Fibroblast of skin of left biceps (primary cell): Measurements from ENCODE around the gene FXYD2.

Experiments
- DNase-seq, 2 experiments: peaks; one replicate each; pipeline ENCODE4 v3.0.0-alpha.2; 2013; ENCODE audit warnings: low read depth in 2 of 2

The FXYD2 gene

DNA sequence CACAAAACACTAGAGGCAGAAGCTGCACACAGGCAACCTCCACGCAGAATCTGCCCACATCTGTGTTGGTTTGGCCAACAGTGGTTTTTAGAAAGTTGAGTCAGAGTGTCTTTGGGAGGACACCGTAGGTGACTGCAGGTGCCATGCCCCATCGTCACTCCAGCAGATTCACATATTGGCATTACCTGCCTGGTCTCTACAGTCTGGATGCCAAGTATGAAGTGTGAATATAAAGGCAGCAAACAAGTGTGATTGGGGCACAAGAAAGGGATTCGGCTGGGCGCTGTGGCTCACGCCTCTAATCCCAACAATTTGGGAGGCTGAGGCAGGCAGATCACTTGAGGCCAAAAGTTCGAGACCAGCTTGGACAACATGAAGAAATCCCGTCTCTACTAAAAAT is 11.0 kb upstream of the FXYD2 start:
- DNase-seq = no peak

DNA sequence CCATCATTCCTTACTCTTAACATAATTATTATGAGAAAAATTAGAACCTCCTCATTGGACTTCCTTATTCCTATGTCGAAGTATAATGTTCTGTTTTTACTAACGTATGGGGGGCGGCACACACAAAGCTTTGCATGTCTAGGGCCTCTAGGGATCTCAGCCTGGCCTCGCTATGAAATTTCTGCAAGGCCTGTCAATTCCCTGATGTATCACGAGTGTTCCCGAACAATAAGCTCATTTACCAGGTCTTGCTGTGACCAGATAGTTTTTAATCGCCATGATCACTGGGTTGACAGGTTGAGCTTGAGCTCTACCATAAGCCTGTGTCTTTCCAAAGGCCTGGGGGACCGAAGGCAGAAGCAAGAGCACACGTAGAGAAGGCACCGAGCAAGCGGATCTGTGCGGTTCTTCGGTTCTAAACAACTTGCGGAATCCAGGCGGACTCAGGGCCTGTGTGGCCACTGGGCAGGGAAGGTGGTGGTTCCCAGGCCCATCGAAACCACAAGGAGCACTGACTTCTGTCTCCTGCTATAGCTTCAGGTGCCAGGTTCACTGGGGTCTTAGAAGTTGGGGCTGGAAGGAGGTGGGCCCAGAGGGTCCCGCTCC is 10.4 kb upstream of the FXYD2 start:
- DNase-seq = no peak

DNA sequence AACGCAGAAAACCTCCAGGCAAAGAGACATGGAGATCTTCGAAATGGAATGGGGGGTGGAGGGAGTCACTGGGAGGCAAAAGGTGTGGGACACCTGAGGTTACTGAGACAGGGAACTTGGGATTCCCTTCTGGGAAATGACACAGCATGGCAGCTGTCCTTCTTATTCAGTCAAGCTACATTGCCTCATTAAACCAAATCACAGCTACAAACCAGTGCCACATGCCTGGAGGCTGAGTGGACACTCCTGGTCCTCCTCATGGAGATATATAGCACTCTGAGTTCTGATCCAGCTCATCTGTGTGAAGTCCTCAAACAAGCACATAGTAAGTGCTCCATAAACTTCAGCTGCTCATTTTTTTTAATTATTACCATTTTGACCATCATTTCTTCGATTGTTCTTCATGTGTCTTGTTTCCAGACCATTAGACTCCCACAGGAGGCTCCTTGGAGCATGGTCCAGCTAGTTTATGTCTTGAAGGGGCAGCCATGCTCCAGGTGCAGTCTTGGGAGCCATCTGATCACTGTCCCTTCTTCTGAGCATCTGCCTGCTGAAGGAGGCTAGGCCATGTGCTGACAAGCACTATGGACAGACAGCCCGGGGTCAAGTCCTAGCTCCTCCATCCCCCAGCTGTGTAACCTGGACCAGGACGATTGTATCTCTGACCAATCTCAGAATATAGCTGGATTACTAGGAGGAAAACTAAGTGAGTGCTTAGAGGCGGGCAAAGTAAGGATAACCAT is 9.7 kb upstream of the FXYD2 start:
- no peak for DNase-seq

DNA sequence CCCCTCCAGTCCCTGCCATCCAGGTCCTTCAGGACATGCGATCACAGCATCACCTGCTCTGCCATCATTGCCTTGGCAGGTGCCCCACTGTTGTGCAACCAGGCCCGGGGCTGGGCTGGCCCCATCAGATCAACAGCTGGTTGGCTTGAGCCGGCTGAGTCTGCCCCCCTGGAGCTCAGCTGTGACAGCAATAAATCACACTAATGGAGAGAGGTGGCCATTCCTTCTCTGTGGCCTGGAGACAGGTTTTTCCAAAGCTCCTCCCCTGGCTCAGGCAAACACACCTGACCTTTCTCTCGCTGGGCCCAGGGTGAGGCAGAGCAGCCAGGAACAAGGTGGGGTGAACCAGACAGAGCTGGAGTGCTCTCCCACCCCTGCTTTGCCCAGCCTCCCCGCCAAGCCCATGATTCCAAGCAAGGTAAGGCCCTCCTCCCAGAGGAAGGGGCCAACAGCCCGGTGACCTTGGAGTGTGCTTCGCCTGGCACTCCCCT is 8.9 kb upstream of the FXYD2 start:
- no peak for DNase-seq

DNA sequence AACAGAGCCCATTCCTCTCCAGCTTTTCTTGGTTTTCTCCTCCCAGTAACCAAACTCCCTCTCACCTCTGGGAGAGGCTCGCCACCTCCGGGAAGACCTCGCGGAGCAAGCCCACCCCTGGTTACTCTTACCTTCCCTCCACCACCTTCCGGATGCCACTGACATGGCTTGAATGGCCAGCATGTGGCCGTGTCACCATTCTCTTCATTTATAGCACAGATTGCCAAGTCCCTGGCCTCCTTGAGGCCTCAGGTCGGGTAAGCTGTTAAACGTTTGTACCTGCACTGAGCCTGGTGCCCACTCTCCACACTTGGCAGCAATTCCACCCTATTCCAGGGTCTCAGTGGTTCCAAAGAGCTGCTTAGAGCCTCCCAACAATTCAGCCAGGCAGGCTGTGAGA is 8.0 kb upstream of the FXYD2 start:
- DNase-seq = no peak

DNA sequence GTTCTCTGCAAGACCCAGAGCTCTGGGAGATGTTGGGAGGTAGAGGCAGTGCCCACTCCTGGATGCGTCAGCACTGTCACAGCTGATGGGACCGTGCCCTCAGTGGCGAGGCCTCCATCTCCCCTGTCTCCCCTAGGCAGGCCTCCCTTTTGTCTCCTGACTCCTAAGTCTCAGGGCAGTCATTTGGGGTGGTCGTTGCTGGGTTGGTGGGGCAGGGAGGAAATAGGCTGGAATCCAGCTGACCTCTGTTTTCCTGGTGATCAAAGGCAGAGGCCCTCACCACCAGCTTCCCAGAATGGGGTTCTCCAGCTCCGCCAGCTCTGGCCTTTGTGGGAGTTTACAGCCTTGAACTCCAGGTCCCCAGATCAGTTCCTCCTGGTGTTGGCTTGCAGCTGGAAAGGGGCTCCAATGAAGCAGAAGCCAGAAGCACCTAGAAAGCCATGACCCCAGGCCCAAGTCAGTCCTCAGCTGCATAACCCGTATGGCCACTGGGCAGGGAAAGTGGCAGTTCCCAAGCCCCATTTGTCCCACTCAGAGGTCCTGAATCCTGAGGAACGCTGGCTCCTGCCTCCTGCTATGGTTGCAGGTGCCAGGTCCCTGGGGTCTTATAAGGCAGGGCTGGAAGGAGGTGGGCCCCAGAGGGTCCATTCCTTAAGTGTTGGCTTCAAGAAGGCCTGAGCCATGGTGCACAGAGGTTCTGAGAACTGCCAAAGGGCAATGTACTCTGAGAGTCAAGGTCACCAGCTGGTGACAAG is 7.3 kb upstream of the FXYD2 start:
- DNase-seq = no peak

DNA sequence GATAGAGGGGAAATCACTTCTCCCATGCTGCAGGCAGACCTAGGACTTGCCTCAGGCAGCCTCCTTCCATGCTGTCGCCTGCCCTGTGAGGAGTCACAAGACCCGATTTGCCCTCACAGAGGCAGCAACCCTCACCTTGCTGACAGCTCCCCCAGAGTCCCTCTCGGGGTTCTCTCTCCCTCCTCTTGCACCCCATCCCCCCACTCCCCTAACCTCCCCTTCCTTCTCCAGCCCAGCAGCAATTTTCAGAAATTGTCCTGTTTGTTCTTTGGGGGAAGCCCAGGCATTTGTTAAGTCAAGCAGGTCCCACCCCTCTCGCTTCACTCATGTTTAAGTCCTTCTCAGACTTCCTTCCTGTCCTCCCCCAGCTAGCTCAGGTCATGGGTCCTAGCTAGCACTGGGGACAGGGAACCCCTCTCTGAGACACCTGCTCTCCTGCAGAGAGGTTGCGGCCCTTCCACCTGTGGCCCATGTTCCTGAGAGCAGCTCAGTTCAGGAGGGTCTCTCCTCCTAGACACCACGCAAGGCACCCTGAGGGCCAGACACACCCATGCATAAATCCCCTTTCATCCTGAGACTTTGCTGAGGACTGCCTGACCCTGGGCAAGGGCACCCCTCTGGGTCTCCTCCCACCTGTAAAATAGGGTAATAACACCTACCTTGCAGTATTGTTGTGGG is 6.3 kb upstream of the FXYD2 start:
- DNase-seq = no peak

DNA sequence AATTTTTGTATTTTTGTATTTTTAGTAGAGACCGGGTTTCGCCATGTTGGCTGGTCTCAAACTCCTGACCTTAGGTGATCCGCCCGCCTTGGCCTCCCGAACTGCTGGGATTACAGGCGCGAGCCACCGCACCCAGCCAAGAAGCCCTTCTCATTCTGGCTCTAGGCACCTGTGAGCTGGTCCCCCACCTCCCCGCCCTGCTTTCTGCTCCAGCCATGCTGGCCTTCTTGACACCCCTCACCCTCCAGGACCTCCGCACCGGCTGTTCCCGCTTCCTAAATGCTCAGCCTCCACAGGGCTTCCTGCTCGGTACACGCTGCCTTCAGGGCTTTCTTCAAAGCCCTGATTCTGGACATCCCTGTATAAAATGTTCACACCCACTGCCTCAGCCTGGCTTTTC is 5.5 kb upstream of the FXYD2 start:
- no peak for DNase-seq

DNA sequence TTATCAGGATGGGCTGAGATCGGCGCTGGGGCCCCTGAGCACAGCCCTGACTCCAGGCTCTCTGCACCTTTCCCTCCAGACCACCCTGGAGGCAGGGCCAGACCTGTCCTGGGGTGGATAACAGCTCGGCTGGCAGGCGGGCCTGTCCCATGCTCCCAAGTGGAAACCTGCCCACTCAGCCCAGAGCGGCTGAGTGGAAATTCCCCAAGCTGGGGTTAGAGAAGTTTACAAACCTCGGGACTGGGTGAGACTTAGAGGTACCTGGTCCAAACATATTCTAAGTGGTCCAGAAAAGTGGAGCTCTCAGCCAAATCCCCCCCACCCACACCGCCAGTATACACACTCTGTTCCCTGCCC is 4.8 kb upstream of the FXYD2 start:
- no peak for DNase-seq

DNA sequence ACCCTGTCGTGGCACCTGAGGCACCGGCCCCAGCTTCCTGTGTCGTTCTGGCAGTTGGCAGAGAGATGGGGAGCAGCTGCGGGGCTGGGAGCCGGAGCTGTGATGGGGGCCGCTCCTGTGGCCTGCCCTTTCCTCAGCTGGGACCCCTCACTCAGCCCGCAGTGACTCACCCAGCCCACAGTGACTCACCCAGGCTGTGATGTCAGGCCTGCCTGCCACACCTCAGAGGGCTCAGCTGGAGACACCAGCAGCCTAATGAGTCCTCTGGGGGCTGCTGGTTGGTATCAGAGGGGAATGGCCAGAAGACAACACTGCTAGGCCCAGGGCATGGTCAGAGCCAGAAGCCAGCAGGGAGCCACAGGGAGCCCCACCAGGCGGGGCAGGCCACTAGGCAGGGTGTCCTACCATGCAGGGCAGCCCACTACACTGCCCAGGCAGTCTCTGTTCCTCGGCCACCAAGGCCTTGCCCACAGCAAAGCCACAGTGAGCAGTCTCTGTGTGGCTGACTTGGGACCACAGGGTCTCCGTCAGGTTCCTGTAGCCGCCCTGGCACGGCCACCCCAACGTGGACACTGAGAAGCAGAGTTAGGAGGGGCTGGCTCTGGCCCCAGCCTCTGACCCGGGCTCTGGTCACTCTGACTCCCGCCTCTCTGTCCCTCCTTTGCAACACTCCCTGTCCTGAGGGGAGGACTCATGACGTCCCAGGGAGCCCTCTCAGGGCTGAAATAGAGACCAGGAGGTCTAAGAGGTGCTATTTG is 4.2 kb upstream of the FXYD2 start:
- DNase-seq = no peak

DNA sequence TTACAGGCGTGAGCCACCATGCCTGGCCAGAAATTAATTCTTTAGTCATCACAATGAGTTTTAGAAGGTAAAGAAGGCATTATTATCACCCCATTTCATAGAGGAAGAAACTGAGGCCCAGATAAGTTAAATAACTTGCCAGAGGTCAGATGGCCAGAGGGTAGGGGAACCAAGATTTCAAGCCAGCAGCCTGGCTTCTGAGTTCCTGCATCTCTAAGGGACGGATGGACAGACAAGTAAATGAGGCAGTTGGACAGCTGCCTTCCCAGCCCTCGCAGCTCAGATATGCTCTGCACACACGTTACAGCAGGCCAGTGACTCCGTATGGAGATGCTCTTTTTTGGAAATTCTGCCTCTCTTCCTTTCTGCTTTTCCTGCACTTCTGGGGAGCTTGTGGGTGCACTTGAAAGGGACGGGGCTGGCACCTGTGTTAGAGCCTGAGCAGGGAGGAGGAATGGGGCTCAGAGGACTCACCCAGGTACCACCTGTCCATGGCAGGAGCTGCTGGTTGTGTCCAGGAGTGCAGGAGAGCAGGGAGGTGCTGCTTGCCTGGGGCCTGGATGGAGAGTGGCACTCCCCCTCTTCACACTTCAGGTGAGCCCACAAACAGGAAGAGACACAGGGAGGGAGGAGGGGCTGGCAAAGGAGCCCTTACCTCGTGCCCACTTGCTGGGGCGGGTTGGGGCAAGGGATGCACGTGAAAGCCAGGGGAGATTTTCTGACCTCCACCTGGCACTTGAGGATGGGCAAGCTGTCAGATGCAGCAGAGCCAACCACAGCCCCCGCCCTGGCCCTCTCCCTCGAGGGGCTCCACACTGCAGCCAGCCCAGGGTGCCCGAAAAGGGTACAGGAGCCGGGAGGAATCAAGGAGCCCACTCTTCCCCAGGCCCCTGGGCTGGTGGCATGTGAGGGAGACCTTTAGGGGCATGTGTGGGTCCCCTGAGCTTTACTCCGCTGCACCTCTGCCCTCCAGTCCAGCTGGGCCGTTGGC is 3.3 kb upstream of the FXYD2 start:
- no peak for DNase-seq

DNA sequence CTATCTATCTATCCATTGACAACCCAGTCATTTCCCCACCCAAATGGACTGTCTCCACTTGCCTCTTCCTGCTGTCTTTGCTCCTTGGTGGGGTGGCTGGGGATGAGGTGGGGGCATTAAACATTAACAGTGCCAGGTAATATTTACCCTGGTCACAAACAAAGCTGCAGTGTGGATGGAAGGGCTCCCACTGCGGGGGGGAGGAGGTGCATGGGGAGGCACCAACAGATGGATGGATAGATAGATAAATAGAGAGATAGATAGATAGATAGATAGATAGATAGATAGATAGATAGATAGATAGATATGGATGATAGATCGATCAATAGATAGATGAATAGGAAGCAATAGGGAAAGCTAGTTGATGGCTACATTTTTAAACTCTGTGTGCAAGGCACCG is 2.3 kb upstream of the FXYD2 start:
- DNase-seq = no peak

DNA sequence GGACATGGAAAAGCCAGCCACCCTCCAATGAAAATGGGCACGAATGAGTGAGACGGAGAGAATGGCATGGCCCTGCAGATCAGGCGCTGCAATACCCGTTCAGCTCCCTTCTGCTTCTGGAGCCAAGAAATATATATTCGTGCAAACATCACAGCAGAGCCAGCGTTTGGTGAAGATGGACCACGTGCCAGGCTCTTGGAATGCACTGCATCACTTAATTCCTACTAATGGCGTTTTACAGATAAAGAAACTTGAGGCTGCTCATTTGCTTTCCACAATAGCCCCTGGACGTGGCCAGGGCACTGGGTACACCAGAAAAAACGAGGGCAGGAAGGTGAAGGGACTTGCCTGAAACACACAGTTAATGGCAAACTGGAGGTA is 1.6 kb upstream of the FXYD2 start:
- DNase-seq = no peak

DNA sequence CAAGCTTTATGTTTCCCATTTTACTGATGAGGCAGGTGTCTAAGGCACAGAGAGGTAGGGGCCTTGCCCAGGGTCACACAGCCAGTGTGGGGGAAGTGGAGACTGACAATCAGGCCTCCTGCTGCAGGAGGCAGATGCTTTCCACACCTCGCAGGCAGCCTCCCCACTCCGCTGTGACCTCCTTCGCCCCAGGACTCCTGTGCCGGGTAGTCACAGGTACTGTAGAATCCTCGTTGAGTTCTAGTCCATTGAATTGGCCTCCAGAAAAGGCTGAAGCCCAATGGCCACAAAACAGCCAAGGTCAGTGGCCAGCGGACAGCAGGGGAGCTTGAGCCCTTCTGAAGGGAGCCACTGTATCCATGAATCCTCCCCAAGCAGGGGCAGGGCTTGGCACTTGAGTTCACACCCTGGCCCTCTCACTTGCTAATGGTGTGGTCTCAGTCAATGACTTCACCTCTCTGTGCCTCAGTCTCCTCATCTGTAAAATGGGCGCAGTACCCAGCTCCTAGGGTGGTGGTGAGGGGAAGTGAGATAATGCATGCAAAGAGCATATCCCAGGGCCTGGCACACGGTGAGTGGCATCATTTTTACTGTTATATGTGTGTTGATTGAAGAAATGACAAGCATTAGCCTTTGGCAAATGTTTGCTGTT is 1.1 kb upstream of the FXYD2 start:
- DNase-seq = no peak

DNA sequence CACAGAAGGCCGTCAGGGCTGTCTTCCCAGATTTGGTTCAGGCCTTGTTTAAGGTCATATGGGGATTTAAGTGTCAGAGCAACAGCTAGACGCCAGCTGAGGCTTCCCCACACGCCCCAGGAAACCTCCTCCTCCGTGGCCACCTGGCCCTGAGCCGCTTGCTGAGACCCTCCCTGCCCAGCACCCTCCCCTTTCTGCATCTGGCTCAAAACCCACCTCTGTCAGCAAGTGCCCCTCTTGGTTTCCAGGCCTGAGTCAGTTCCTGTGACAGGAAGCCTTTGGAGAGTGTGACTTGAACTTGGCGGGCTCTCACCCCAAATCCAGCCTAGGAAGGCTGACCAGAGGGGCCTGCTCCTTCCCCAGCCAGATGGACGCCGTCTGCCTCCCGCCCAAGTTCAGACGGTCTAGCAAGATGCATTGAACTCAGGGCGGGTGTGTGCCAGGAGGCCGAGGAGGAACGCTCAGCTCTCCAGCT is 561 bp downstream of the FXYD2 start:
- DNase-seq = no peak

DNA sequence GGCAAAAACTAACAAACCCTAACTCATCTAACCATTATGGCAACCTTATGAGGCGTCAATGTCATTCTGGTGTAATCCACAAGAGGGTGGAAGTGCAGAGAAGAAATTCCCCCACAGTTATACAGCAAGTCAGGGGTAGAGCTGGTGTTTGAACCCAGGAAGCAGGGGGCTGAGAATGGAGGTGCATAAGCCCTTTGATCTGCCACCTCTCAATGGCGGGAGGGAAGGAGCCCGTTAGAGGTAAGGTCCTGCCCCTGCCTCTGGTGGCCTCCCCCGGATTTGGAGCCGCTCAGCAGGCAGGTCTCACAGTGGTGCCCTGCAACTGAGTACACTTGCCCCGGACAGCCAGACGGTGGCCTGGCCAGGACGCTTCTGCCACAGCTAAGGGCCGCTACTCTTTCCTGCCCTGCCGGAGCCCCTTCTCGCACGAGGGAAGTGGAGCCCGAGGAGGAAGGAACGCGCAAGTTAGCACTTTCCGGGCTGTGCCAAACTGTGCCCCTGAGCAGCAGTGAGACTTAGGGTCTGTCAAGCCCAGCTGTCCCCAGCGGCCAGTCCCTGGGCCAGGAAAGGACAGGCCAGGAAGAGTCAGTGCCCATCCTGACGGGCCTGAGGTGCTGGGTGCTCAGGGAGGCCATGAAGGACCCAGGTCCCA is 1.1 kb downstream of the FXYD2 start:
- no peak for DNase-seq

DNA sequence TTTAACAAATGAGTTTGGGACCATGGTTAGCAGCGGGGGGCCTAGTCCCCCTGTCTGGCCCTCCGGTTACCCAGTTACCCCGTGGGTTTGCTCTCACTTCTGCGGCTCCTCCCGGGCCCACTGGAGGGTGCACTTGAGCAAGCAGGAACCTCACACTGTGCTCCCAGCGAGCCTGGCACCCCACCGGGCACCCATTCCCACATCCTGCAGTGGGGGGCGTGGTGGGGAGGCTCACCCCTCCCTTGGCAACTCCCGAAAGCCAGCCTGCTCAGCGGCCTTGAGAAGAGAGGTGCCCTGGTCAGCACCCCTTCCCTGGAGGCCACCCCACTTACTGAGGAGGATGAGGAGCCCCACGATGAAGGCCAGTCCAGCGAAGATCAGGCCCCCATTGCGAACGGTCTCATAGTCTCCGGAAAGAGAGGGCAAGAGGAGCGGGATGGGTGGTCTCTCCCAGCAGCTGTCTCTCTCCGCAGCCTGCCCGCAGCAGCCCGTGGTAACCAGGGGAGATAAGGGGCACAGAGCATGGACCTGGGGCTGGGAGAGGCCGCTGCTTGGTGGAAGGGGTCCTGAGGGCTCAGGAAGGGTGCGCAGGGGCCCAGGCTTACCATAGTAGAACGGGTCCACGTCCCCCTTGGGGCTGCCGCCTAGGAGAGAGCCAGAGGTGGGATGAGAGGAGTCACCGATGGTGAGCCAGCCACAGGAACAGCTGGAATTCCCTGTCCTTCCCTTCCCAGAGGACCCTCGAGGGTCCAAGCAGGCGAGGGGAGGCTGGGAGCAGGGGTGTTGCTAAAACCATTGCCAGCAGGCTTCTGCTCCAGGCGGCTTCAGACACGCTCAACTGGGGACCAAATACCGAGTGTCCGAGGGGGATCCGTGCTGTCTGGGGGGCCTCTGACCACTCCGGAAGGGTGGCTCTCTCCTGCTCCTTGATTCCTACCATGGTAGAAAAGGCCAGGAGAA is 2.2 kb downstream of the FXYD2 start:
- no peak for DNase-seq

DNA sequence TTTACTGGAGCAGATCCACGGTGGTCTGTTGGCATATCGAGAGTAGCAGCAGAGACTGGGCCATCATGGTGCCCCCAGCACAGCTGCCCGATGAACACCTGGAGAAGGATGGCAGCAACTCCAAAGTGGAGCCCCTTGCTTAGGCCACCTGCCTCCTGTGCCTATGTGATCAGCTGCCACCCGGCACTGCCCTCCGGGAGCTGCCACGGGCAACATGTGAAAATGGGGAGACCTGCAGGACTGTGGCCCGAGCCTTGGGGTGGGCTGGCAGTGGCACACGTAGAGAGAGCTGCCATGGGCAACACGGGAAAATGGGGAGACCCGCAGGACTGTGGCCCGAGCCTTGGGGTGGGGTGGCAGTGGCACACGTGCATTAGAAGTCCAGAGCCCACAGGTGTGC is 3.1 kb downstream of the FXYD2 start:
- no peak for DNase-seq
